Mesenchymal stem cell (in vitro differentiated cells and primary cell): ENCODE data around the gene MSI2.

Experiments used
- DNase-seq: peaks from one replicate; pipeline ENCODE4 v3.0.0-alpha.2; 2013
- H2AFZ ChIP-seq: one replicate; pipeline ENCODE4 v1.6.1; 2013; ENCODE audit warnings: low read depth, mild to moderate bottlenecking, control low read depth, inconsistent platforms, low read length, moderate library complexity
- H2AK5ac ChIP-seq: 2 replicates; pipeline ENCODE4 v1.6.1; 2013; ENCODE audit warnings: low read length, moderate library complexity, mild to moderate bottlenecking, inconsistent platforms; ENCODE audit not compliant: severe bottlenecking
- H2BK120ac ChIP-seq: one replicate; pipeline ENCODE4 v1.6.1; 2013; ENCODE audit warnings: low read depth, mild to moderate bottlenecking, inconsistent platforms, low read length, moderate library complexity
- H2BK12ac ChIP-seq, 2 experiments: one replicate each; pipeline ENCODE4 v1.6.1; 2013; ENCODE audit warnings: inconsistent platforms in 2 of 2, low read length in 2 of 2, mild to moderate bottlenecking in 2 of 2, moderate library complexity in 2 of 2, control low read depth in 1 of 2
- H2BK15ac ChIP-seq: one replicate; pipeline ENCODE4 v1.6.1; 2013; ENCODE audit warnings: mild to moderate bottlenecking, low read depth, inconsistent platforms; ENCODE audit not compliant: poor library complexity, severe bottlenecking
- H2BK5ac ChIP-seq: 2 replicates; pipeline ENCODE4 v1.6.1; 2013; ENCODE audit warnings: low read depth, mild to moderate bottlenecking, low read length, control low read depth, inconsistent platforms; ENCODE audit not compliant: poor library complexity, severe bottlenecking
- H3K14ac ChIP-seq, 2 experiments: one replicate each; pipeline ENCODE4 v1.6.1; 2013; ENCODE audit warnings: inconsistent platforms in 2 of 2, low read length in 2 of 2, control low read depth in 1 of 2, mild to moderate bottlenecking in 1 of 2, moderate library complexity in 1 of 2
- H3K18ac ChIP-seq, 2 experiments: one replicate each; pipeline ENCODE4 v1.6.1; 2013; ENCODE audit warnings: inconsistent platforms in 2 of 2, low read length in 2 of 2, control low read depth in 1 of 2, low read depth in 1 of 2, mild to moderate bottlenecking in 1 of 2
- H3K23ac ChIP-seq, 2 experiments: one replicate each; pipeline ENCODE4 v1.6.1; 2013; ENCODE audit warnings: inconsistent platforms in 2 of 2, low read length in 2 of 2, mild to moderate bottlenecking in 2 of 2, moderate library complexity in 2 of 2, control low read depth in 1 of 2
- H3K27ac ChIP-seq: 2 replicates; pipeline ENCODE4 v1.5.1; 2013; ENCODE audit warnings: mild to moderate bottlenecking, moderate library complexity, low read length, control low read depth, inconsistent platforms; ENCODE audit not compliant: poor library complexity, severe bottlenecking
- H3K27me3 ChIP-seq, 2 experiments: 2 replicates each; pipeline versions ENCODE4 v1.6.1 to v1.7.0; 2013; ENCODE audit warnings: low read length in 2 of 2, mild to moderate bottlenecking in 2 of 2, moderate library complexity in 2 of 2, control low read depth in 1 of 2, inconsistent platforms in 1 of 2; ENCODE audit not compliant: control insufficient read depth in 1 of 2, insufficient read depth in 1 of 2
- H3K36me3 ChIP-seq, 2 experiments: 2 replicates each; pipeline versions ENCODE4 v1.6.1 to v1.7.0; 2013; ENCODE audit warnings: low read length in 2 of 2, control low read depth in 1 of 2, inconsistent platforms in 1 of 2, low read depth in 1 of 2, mild to moderate bottlenecking in 1 of 2; ENCODE audit not compliant: insufficient read depth in 2 of 2, control insufficient read depth in 1 of 2
- H3K4ac ChIP-seq, 2 experiments: one replicate each; pipeline ENCODE4 v1.6.1; 2013; ENCODE audit warnings: inconsistent platforms in 2 of 2, low read length in 2 of 2, mild to moderate bottlenecking in 2 of 2, moderate library complexity in 2 of 2, control low read depth in 1 of 2, low read depth in 1 of 2
- H3K4me1 ChIP-seq: 2 replicates; pipeline ENCODE4 v1.6.1; 2013; ENCODE audit warnings: low read depth, low read length, control low read depth; ENCODE audit not compliant: control insufficient read depth, insufficient read depth
- H3K4me2 ChIP-seq: 2 replicates; pipeline ENCODE4 v1.6.1; 2013; ENCODE audit warnings: low read length, mild to moderate bottlenecking, inconsistent platforms; ENCODE audit not compliant: poor library complexity, severe bottlenecking
- H3K4me3 ChIP-seq, 2 experiments: 2 replicates each; pipeline versions ENCODE4 v1.5.1 to v1.7.0; 2013; ENCODE audit warnings: low read length in 2 of 2, mild to moderate bottlenecking in 2 of 2, control low read depth in 1 of 2, low read depth in 1 of 2; ENCODE audit not compliant: insufficient read depth in 1 of 2
- H3K79me1 ChIP-seq: replicated peaks from 2 replicates; pipeline ENCODE4 v1.6.1; 2013; ENCODE audit warnings: mild to moderate bottlenecking, control low read depth, low read length, inconsistent platforms; ENCODE audit not compliant: poor library complexity, severe bottlenecking
- H3K9ac ChIP-seq: 2 replicates; pipeline ENCODE4 v1.7.0; 2013; ENCODE audit warnings: mild to moderate bottlenecking, low read length, moderate library complexity
- H3K9me3 ChIP-seq: 2 replicates; pipeline ENCODE4 v1.7.0; 2013; ENCODE audit warnings: mild to moderate bottlenecking, low read length; ENCODE audit not compliant: control insufficient read depth
- H4K8ac ChIP-seq: one replicate; pipeline ENCODE4 v1.6.1; 2013; ENCODE audit warnings: inconsistent platforms, mild to moderate bottlenecking, low read length, moderate library complexity
- H4K91ac ChIP-seq: one replicate; pipeline ENCODE4 v1.6.1; 2013; ENCODE audit warnings: mild to moderate bottlenecking, low read length, inconsistent platforms
- WGBS: methylation state at CpG from one replicate; pipeline ENCODE4 v1.1.7; 2013; ENCODE audit warnings: mixed read lengths; 5-methylcytosine and 5-hydroxymethylcytosine counted together

MSI2 gene

DNA sequence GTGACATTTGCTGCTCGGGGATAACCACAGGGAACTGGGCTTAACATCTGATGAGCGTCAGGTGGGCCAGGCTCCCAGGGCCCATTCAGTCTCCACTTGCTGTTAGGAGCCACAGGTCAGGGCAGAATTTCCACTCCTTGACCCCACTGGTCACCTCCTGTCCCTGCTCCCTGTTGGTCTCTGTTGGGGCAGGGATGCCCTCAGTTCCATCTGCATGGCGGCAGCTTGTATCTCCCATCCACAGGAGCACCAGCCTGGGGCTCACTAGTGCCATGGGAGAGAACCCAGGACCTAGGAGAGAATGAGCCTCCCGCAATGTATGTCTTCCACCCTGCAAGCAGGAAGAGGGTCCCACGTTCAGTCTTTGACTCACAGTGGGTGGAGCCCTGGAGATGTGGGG lies 276.6 kb downstream of the MSI2 start:
- Histone ChIP-seq H3K14ac (no peak overlapping the region), H3K4ac (peak overlapping the region in 1 of 2 experiments; percentile 12), H3K9ac (no peak overlapping the region), H2BK12ac (peak overlapping the region; percentile 27 to 61), H3K18ac (no peak overlapping the region), H3K9me3 (no peaks in the 10 kb centered on the region), H3K23ac (no peak overlapping the region), H2AK5ac (no peak overlapping the region), H3K79me1 (peaks cover 20% of the 10 kb centered on the region), H3K4me3 (no peak overlapping the region), H3K4me1 (peaks cover 21% of the 10 kb centered on the region), H3K36me3 (peaks cover 0 to 7% of the 10 kb centered on the region in 2 experiments), H3K27ac (no peak overlapping the region), H3K4me2 (no peak overlapping the region), H2BK120ac (peak overlapping the region; percentile 29), H3K27me3 (peaks cover 0 to 7% of the 10 kb centered on the region in 2 experiments), H2BK15ac (no peak overlapping the region), H2BK5ac (no peak overlapping the region), H2AFZ (no peak overlapping the region), H4K91ac (peak overlapping the region; percentile 25), H4K8ac (peak overlapping the region; percentile 1)
- 77% methylated on average over 5 of the region's 5 CpGs for WGBS
- no peak for DNase-seq

DNA sequence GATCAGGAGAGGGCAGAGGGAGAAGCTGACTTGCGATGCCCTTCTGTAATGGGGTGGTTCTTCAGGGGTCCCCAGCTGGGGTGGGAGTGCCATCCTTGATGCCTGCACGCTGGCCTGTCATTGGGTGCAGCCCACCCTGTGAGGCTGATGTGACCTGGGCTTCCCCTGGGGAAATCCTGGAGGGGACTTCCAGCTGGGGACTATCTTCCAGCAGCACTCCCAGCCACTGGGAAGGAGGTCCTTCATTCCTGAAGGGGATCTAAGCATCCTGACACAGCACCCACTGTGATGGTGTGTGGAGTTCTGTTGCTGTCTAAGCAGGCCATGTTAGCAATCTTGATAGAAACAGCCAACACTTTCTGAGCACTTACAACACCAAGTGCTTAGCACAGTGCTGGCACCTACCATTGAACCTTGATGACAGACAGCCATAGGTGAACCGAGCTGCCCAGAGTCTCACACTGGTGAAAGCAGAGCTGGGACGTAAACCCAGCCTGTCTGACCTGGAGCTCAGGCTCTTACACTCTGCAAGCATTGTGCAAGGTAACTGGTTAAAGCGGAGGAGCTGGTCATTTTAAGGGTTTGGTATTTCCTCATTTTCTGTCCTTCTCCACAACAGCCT lies 277.5 kb downstream of the MSI2 start:
- H3K9me3 ChIP-seq = no peaks in the 10 kb centered on the region
- no peak overlapping the region for H2BK15ac ChIP-seq
- no peak overlapping the region for H3K14ac ChIP-seq
- H3K4me3 ChIP-seq = no peak overlapping the region
- no peak overlapping the region for H2BK5ac ChIP-seq
- peaks cover 20% of the 10 kb centered on the region for H3K79me1 ChIP-seq
- H3K27me3 ChIP-seq = peaks cover 0 to 11% of the 10 kb centered on the region in 2 experiments
- H3K36me3 ChIP-seq = peaks cover 0 to 7% of the 10 kb centered on the region in 2 experiments
- H3K18ac ChIP-seq = peak overlapping the region in 1 of 2 experiments; percentile 49
- H2BK12ac ChIP-seq = peak overlapping the region; percentile 3 to 45
- H3K9ac ChIP-seq = no peak overlapping the region
- no peak overlapping the region for H3K27ac ChIP-seq
- H3K4me1 ChIP-seq = peaks cover 23% of the 10 kb centered on the region
- peak overlapping the region; percentile 55 for H4K8ac ChIP-seq
- H4K91ac ChIP-seq = peak overlapping the region; percentile 70
- H3K4ac ChIP-seq = peak overlapping the region in 1 of 2 experiments; percentile 66
- H3K4me2 ChIP-seq = no peak overlapping the region
- H3K23ac ChIP-seq = no peak overlapping the region
- H2AFZ ChIP-seq = no peak overlapping the region
- no peak overlapping the region for H2BK120ac ChIP-seq
- no peak overlapping the region for H2AK5ac ChIP-seq
- WGBS = 100% methylated on average over 4 of the region's 5 CpGs
- no peak for DNase-seq

DNA sequence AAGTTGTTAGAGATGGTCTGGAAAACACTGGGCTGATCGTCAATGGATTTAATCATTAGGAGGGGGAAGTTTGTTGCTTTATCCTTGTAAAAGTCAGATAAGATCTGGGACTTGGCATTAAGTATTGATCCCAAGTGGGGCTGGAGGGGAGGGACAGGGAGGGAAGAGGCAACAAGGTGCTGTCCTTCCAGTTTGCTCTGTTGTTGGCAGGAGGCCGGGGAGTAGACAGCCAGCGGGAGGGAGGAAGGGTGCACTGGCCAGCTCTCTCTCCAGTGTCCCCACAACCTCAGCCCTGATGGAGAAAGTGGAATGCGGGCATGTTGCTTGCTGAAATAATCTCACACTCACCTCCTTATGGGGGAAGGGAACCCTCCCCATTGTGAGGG lies 278.5 kb downstream of the MSI2 start:
- peak overlapping the region; percentile 42 for H2BK120ac ChIP-seq
- no peak overlapping the region for H3K23ac ChIP-seq
- H3K4me1 ChIP-seq = peaks cover 23% of the 10 kb centered on the region
- H3K4me2 ChIP-seq = no peak overlapping the region
- H3K4ac ChIP-seq = peak overlapping the region; percentile 45 to 82
- H4K8ac ChIP-seq = peak overlapping the region; percentile 70
- no peak overlapping the region for H2AK5ac ChIP-seq
- H3K18ac ChIP-seq = peak overlapping the region; percentile 35 to 90
- no peak overlapping the region for H2AFZ ChIP-seq
- no peak overlapping the region for H3K27ac ChIP-seq
- peaks cover 0 to 16% of the 10 kb centered on the region in 2 experiments for H3K27me3 ChIP-seq
- H2BK5ac ChIP-seq = no peak overlapping the region
- peak overlapping the region in 1 of 2 experiments; percentile 23 for H3K14ac ChIP-seq
- H2BK12ac ChIP-seq = peak overlapping the region; percentile 37 to 61
- 69% methylated on average over 3 of the region's 4 CpGs for WGBS
- H3K9me3 ChIP-seq = no peaks in the 10 kb centered on the region
- peaks cover 20% of the 10 kb centered on the region for H3K79me1 ChIP-seq
- H2BK15ac ChIP-seq = peak overlapping the region; percentile 86
- peak overlapping the region; percentile 93 for H4K91ac ChIP-seq
- H3K4me3 ChIP-seq = no peak overlapping the region
- no peak overlapping the region for H3K9ac ChIP-seq
- H3K36me3 ChIP-seq = peaks cover 0 to 7% of the 10 kb centered on the region in 2 experiments
- DNase-seq = no peak

DNA sequence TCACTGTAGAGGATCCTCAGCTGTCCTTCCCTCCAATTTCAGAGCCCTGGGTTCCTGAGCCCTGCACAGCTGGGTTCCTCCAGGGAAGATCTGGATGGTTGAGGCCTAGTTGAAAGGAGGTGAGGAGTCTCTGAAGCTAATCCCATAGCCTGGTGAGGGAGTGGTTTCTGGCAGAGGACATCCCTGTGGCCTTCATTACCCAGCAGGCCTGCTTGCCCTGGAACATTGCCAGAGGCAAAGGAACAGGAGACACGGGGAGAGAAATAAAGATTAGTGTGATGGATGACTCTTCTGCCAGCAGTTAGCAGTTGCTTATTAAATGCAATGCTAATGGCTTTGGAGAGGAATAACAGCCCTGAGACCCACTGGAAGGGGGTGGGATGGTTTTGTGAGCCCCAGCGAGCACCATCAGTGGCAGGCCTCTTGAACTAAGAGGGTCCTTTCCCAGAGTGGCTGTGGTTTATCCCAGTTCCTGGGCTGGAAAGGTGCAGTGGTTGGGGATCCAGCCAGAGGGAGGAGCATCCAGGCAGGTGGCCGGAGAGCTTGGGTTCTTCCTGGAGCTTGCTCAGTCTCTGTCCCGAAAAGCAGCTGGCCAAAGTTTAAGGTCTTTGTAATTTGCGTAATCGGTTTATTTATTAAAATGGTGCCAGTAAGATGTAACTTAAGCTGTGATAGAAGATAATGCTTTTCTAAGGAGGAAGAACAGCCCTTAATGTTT lies 279.1 kb downstream of the MSI2 start:
- peak overlapping the region in 1 of 2 experiments; percentile 23 for H3K14ac ChIP-seq
- peak overlapping the region; percentile 93 for H4K91ac ChIP-seq
- H3K18ac ChIP-seq = peak overlapping the region; percentile 35 to 90
- peaks cover 22% of the 10 kb centered on the region for H3K4me1 ChIP-seq
- DNase-seq = peak; percentile 40
- peak overlapping the region; percentile 45 to 82 for H3K4ac ChIP-seq
- H3K9me3 ChIP-seq = no peaks in the 10 kb centered on the region
- H3K79me1 ChIP-seq = peaks cover 20% of the 10 kb centered on the region
- H3K36me3 ChIP-seq = peaks cover 0 to 7% of the 10 kb centered on the region in 2 experiments
- no peak overlapping the region for H3K4me3 ChIP-seq
- no peak overlapping the region for H3K9ac ChIP-seq
- H2BK120ac ChIP-seq = peak overlapping the region; percentile 46
- H3K27me3 ChIP-seq = peaks cover 0 to 21% of the 10 kb centered on the region in 2 experiments
- H2AK5ac ChIP-seq = peak overlapping the region; percentile 27
- H3K27ac ChIP-seq = no peak overlapping the region
- no peak overlapping the region for H2AFZ ChIP-seq
- no peak overlapping the region for H2BK5ac ChIP-seq
- 66% methylated on average over 6 of the region's 6 CpGs for WGBS
- peak overlapping the region; percentile 37 to 69 for H2BK12ac ChIP-seq
- no peak overlapping the region for H3K23ac ChIP-seq
- H2BK15ac ChIP-seq = peak overlapping the region; percentile 67
- peak overlapping the region; percentile 70 for H4K8ac ChIP-seq
- no peak overlapping the region for H3K4me2 ChIP-seq
